Stomach (tissue), 9 donors: ENCODE measurements around the gene COA3. TPM values are rescaled to one million over a fixed set of nuclear protein-coding genes. Genes with fewer than 3 reads are reported as not detected.

Experiments
- DNase-seq, 2 donors: peaks; one replicate each; pipeline versions ENCODE4 v3.0.0 to v3.0.0-alpha.2; 2013 to 2019
- H3K27ac ChIP-seq, 5 donors: fragments of 200-600 bp in 4 of 5; sonication (generic) in 4 of 5; one replicate each; pipeline ENCODE4 v1.5.1; 2013 to 2019; ENCODE audit warnings: mild to moderate bottlenecking in 1 of 5, moderate library complexity in 1 of 5
- H3K27me3 ChIP-seq, 3 donors: fragments of 200-600 bp; sonication (generic); one replicate each; pipeline ENCODE4 v1.5.1; 2017 to 2019; ENCODE audit warnings: mixed run types in 1 of 3
- H3K36me3 ChIP-seq, 4 donors: fragments of 200-600 bp; sonication (generic); 1 replicate in 3 of 4; 2 replicates in 1 of 4; pipeline ENCODE4 v1.5.1; 2016 to 2019
- H3K4me1 ChIP-seq, 4 donors: fragments of 200-600 bp; sonication (generic); one replicate each; pipeline ENCODE4 v1.5.1; 2016 to 2019
- H3K4me3 ChIP-seq, 4 donors: fragments of 200-600 bp; sonication (generic) in 3 of 4; one replicate each; pipeline ENCODE4 v1.5.1; 2016 to 2019; ENCODE audit warnings: mild to moderate bottlenecking in 1 of 4
- H3K9me3 ChIP-seq, 4 donors: fragments of 200-600 bp; sonication (generic); one replicate each; pipeline ENCODE4 v1.5.1; 2016 to 2019
- CTCF ChIP-seq, 7 experiments: fragments of 450-650 bp in 4 of 7; fragments of 200-600 bp in 3 of 7; sonication (generic) in 3 of 7; IDR thresholded peaks; one replicate each; pipeline ENCODE4 v1.5.1; 2016 to 2019; ENCODE audit warnings: antibody characterized with exemption in 7 of 7, control low read depth in 2 of 7, mild to moderate bottlenecking in 1 of 7
- EP300 ChIP-seq: sonication (generic); formaldehyde crosslinking; IDR thresholded peaks from one replicate; pipeline ENCODE4 v1.6.1; 2017; ENCODE audit warnings: antibody characterized with exemption
- POLR2A ChIP-seq, 4 donors: fragments of 450-650 bp; IDR thresholded peaks; one replicate each; pipeline ENCODE4 v1.6.1; 2016; ENCODE audit warnings: antibody characterized with exemption in 4 of 4, control low read depth in 2 of 4, mild to moderate bottlenecking in 1 of 4, moderate library complexity in 1 of 4
- POLR2AphosphoS5 ChIP-seq, 3 donors: sonication (generic); formaldehyde crosslinking; IDR thresholded peaks; one replicate each; pipeline ENCODE4 v1.6.1; 2016; ENCODE audit warnings: antibody characterized with exemption in 3 of 3
- WGBS, 5 donors: extraction: QIAGEN DNeasy Blood & Tissue Kit in 3 of 5; methylation state at CpG; one replicate each; pipeline versions ENCODE4 v1.1.5 to v1.1.7; 2013 to 2018; 5-methylcytosine and 5-hydroxymethylcytosine counted together
- intact Hi-C: fragments of 100-400 bp; cut with DNase I; formaldehyde crosslinking; loops from one replicate; pipeline ENCODE4 v1.15.1; 2023; ENCODE audit warnings: low total_unique reads
- polyA plus RNA-seq, 3 donors: library from polyadenylated mRNA; stranded (reverse); fragments of 200-250 nt; gene quantifications; one replicate each; pipeline ENCODE4 v1.2.3, GENCODE V29; 2013
- small RNA-seq, 4 donors: library from RNA; depleted of rRNA; stranded (forward); fragments of <200 nt; gene quantifications; one replicate each; pipeline ENCODE3, GENCODE V24; 2016
- total RNA-seq, 5 donors: library from RNA; depleted of rRNA; stranded (reverse); fragments of >200 nt; gene quantifications; one replicate each; pipeline versions ENCODE4 v1.1.0 to v1.2.3, GENCODE V29; 2014 to 2016
- donor health status: healthy with polysubstance abuse.
- donor health status: Bipolar disorder and iron deficiency.
- donor health status: healthy.

Gene COA3
- total and polyA plus RNA-seq, 8 donors, result 22.2 to 268 (median 152) TPM

GRCh38 chr17:42748908-42749798 is 49.4 kb downstream of the COA3 start:
- Histone ChIP-seq H3K36me3 (no peaks in the 10 kb centered on the region), H3K4me1 (peaks cover under 1 to 43% (median 34%) of the 10 kb centered on the region in 4 donors), H3K27me3 (no peaks in the 10 kb centered on the region), H3K4me3 (no peak overlapping the region), H3K9me3 (no peaks in the 10 kb centered on the region), H3K27ac (peak overlapping the region; percentile 3 to 64 (median 51))
- DNase-seq, result peak; percentile 10 to 31
- TF ChIP-seq POLR2A (IDR thresholded peaks at IDR 0.05) (no peak), POLR2AphosphoS5 (IDR thresholded peaks at IDR 0.05) (no peak), EP300 (no peak), CTCF (IDR thresholded peaks at IDR 0.05) (no peak)
- intact Hi-C loops, result no loop called here
- WGBS, 5 donors, result 38 to 64% (median 41%) methylated on average over 11 of the region's 11 CpGs

- peak overlapping the region; percentile 3 to 64 (median 51) for H3K27ac ChIP-seq
- peaks cover 8 to 51% (median 42%) of the 10 kb centered on the region in 4 donors for H3K4me1 ChIP-seq
- intact Hi-C loops, result no loop called here
- no peak for TF ChIP-seq CTCF (IDR thresholded peaks at IDR 0.05)
- TF ChIP-seq POLR2A (IDR thresholded peaks at IDR 0.05), result no peak
- no peak for TF ChIP-seq POLR2AphosphoS5 (IDR thresholded peaks at IDR 0.05)
- no peak for TF ChIP-seq EP300
- peak in 1 of 2 donors; percentile 11 for DNase-seq
- H3K9me3 ChIP-seq, result no peaks in the 10 kb centered on the region
- H3K36me3 ChIP-seq, result no peaks in the 10 kb centered on the region
- H3K27me3 ChIP-seq, result no peaks in the 10 kb centered on the region
- no peak overlapping the region for H3K4me3 ChIP-seq
- WGBS, 5 donors, result 47 to 66% (median 52%) methylated on average over 7 of the region's 7 CpGs
Measured at GRCh38 chr17:42748202-42748907, 50.1 kb downstream of the COA3 start.

Small RNAs within 50 kb of the gene (small RNA-seq; reads per million reads assigned to genes)
- 0 reads per million in 4 donors for gene HMGN2P15
- 0 reads per million in 4 donors for gene MIR6781

Other genes with a start within 250 kb of the COA3 start
- 1 to 10 TPM in 1 of 5 donors, under 1 TPM in 1, not detected in 3; 0.55 to 1.8 TPM for gene HSD17B1, start 245.8 kb downstream of the COA3 start, total RNA-seq
- gene HSD17B1, start 245.8 kb downstream of the COA3 start, polyA plus RNA-seq, result 1 to 10 TPM; 2.7 to 4.8 (median 4.6) TPM
- 100 to 1,000 TPM in 1 of 5 donors, 10 to 100 TPM in 4; 15.6 to 127 (median 43.5) TPM for gene COASY, start 236.6 kb downstream of the COA3 start, total RNA-seq
- gene COASY, start 236.6 kb downstream of the COA3 start, polyA plus RNA-seq, result 10 to 100 TPM; 79.6 to 93.4 (median 88.4) TPM
- 100 to 1,000 TPM in 1 of 5 donors, 10 to 100 TPM in 4; 39.7 to 101 (median 62.5) TPM for gene MLX, start 231.6 kb downstream of the COA3 start, total RNA-seq
- 10 to 100 TPM; 39.1 to 83.4 (median 55.5) TPM for gene MLX, start 231.6 kb downstream of the COA3 start, polyA plus RNA-seq
- 1 to 10 TPM in 2 of 5 donors, under 1 TPM in 1, not detected in 2; 0.89 to 3.3 (median 2.4) TPM for gene PSMC3IP, start 221.0 kb downstream of the COA3 start, total RNA-seq
- 1 to 10 TPM; 5.1 to 6.5 (median 5.2) TPM for gene PSMC3IP, start 221.0 kb downstream of the COA3 start, polyA plus RNA-seq
- 10 to 100 TPM; 21.1 to 74.8 (median 51.0) TPM for gene RETREG3, start 189.3 kb downstream of the COA3 start, total RNA-seq
- 10 to 100 TPM in 2 of 3 donors, 1 to 10 TPM in 1; 9.5 to 20.4 (median 15.4) TPM for gene RETREG3, start 189.3 kb downstream of the COA3 start, polyA plus RNA-seq
- 10 to 100 TPM; 18.5 to 72.4 (median 49.2) TPM for gene TUBG1, start 189.0 kb downstream of the COA3 start, total RNA-seq
- 10 to 100 TPM; 33.3 to 51.5 (median 42.2) TPM for gene TUBG1, start 189.0 kb downstream of the COA3 start, polyA plus RNA-seq
- gene TUBG2, start 139.4 kb downstream of the COA3 start, total RNA-seq, result 100 to 1,000 TPM in 2 of 5 donors, 10 to 100 TPM in 2, 1 to 10 TPM in 1; 4.3 to 181 (median 15.8) TPM
- gene TUBG2, start 139.4 kb downstream of the COA3 start, polyA plus RNA-seq, result 10 to 100 TPM; 13.3 to 17.1 (median 15.9) TPM
- gene PLEKHH3, start 121.7 kb downstream of the COA3 start, total RNA-seq, result 10 to 100 TPM; 16.5 to 96.0 (median 28.0) TPM
- gene PLEKHH3, start 121.7 kb downstream of the COA3 start, polyA plus RNA-seq, result 10 to 100 TPM; 19.1 to 74.4 (median 52.9) TPM
- gene CCR10, start 116.9 kb downstream of the COA3 start, total RNA-seq, result 10 to 100 TPM in 1 of 5 donors, 1 to 10 TPM in 3, not detected in 1; 1.7 to 11.7 (median 7.0) TPM
- gene CCR10, start 116.9 kb downstream of the COA3 start, polyA plus RNA-seq, result 1 to 10 TPM in 1 of 3 donors, under 1 TPM in 2; 0.55 to 1.4 (median 0.56) TPM
- gene CNTNAP1, start 116.2 kb downstream of the COA3 start, total RNA-seq, result 10 to 100 TPM in 2 of 5 donors, 1 to 10 TPM in 3; 6.7 to 13.3 (median 9.0) TPM
- 1 to 10 TPM in 2 of 3 donors, under 1 TPM in 1; 0.76 to 2.7 (median 2.6) TPM for gene CNTNAP1, start 116.2 kb downstream of the COA3 start, polyA plus RNA-seq
- gene EZH1, start 53.7 kb downstream of the COA3 start, total RNA-seq, result 100 to 1,000 TPM in 1 of 5 donors, 10 to 100 TPM in 4; 28.1 to 512 (median 35.6) TPM
- gene EZH1, start 53.7 kb downstream of the COA3 start, polyA plus RNA-seq, result 10 to 100 TPM in 1 of 3 donors, 1 to 10 TPM in 2; 6.3 to 16.0 (median 6.7) TPM
- 10 to 100 TPM in 2 of 5 donors, not detected in 3; 10.4 to 15.2 TPM for gene RAMP2, start 37.5 kb downstream of the COA3 start, total RNA-seq
- 10 to 100 TPM in 2 of 3 donors, 1 to 10 TPM in 1; 8.6 to 20.0 (median 19.2) TPM for gene RAMP2, start 37.5 kb downstream of the COA3 start, polyA plus RNA-seq
- 10 to 100 TPM in 3 of 5 donors, 1 to 10 TPM in 2; 4.1 to 66.5 (median 12.9) TPM for gene VPS25, start 25.3 kb downstream of the COA3 start, total RNA-seq
- 10 to 100 TPM; 71.8 to 79.6 (median 75.5) TPM for gene VPS25, start 25.3 kb downstream of the COA3 start, polyA plus RNA-seq
- 10 to 100 TPM in 2 of 5 donors, 1 to 10 TPM in 3; 1.1 to 30.4 (median 4.9) TPM for gene WNK4, start 18.1 kb downstream of the COA3 start, total RNA-seq
- 1 to 10 TPM; 1.1 to 1.7 (median 1.3) TPM for gene WNK4, start 18.1 kb downstream of the COA3 start, polyA plus RNA-seq
- gene CNTD1, start 157 bp upstream of the COA3 start, total RNA-seq, result 1 to 10 TPM in 2 of 5 donors, under 1 TPM in 1, not detected in 2; 0.29 to 2.2 (median 1.3) TPM
- 1 to 10 TPM; 1.3 to 2.4 (median 1.3) TPM for gene CNTD1, start 157 bp upstream of the COA3 start, polyA plus RNA-seq
- gene BECN1, start 25.6 kb upstream of the COA3 start, total RNA-seq, result 100 to 1,000 TPM in 3 of 5 donors, 10 to 100 TPM in 2; 53.1 to 192 (median 124) TPM
- 10 to 100 TPM; 40.3 to 86.1 (median 65.2) TPM for gene BECN1, start 25.6 kb upstream of the COA3 start, polyA plus RNA-seq
- 10 to 100 TPM; 26.4 to 74.4 (median 70.0) TPM for gene PSME3, start 34.7 kb upstream of the COA3 start, total RNA-seq
- gene PSME3, start 34.7 kb upstream of the COA3 start, polyA plus RNA-seq, result 10 to 100 TPM; 27.1 to 75.8 (median 61.5) TPM
- 1 to 10 TPM in 1 of 5 donors, under 1 TPM in 2, not detected in 2; 0.87 to 3.0 (median 0.92) TPM for gene AOC2, start 45.9 kb upstream of the COA3 start, total RNA-seq
- gene AOC2, start 45.9 kb upstream of the COA3 start, polyA plus RNA-seq, result under 1 TPM in 2 of 3 donors, not detected in 1; 0.50 to 0.55 TPM
- 10 to 100 TPM; 20.9 to 67.9 (median 42.0) TPM for gene AOC3, start 52.5 kb upstream of the COA3 start, total RNA-seq
- 10 to 100 TPM in 1 of 3 donors, 1 to 10 TPM in 2; 6.2 to 46.9 (median 9.3) TPM for gene AOC3, start 52.5 kb upstream of the COA3 start, polyA plus RNA-seq
- 1 to 10 TPM in 1 of 5 donors, not detected in 4; 4.0 TPM for gene G6PC1, start 102.1 kb upstream of the COA3 start, total RNA-seq
- not detected for gene G6PC1, start 102.1 kb upstream of the COA3 start, polyA plus RNA-seq
- gene AARSD1, start 165.8 kb upstream of the COA3 start, total RNA-seq, result 10 to 100 TPM in 4 of 5 donors, 1 to 10 TPM in 1; 6.4 to 64.0 (median 26.8) TPM
- gene AARSD1, start 165.8 kb upstream of the COA3 start, polyA plus RNA-seq, result 10 to 100 TPM; 37.7 to 61.2 (median 56.7) TPM
- gene PTGES3L, start 181.4 kb upstream of the COA3 start, total RNA-seq, result 1 to 10 TPM in 3 of 5 donors, not detected in 2; 3.6 to 9.8 (median 8.3) TPM
- 1 to 10 TPM in 2 of 3 donors, not detected in 1; 1.3 to 2.9 TPM for gene PTGES3L, start 181.4 kb upstream of the COA3 start, polyA plus RNA-seq
- 10 to 100 TPM; 12.9 to 51.6 (median 15.2) TPM for gene RUNDC1, start 181.9 kb upstream of the COA3 start, total RNA-seq
- 1 to 10 TPM; 5.8 to 7.1 (median 6.6) TPM for gene RUNDC1, start 181.9 kb upstream of the COA3 start, polyA plus RNA-seq
- gene RPL27, start 199.7 kb upstream of the COA3 start, total RNA-seq, result 1,000 to 10,000 TPM in 3 of 5 donors, 100 to 1,000 TPM in 2; 251 to 1,639 (median 1,099) TPM
- gene RPL27, start 199.7 kb upstream of the COA3 start, polyA plus RNA-seq, result 1,000 to 10,000 TPM; 2,693 to 4,199 (median 4,058) TPM
- 100 to 1,000 TPM in 1 of 5 donors, 10 to 100 TPM in 2, 1 to 10 TPM in 2; 4.0 to 145 (median 19.5) TPM for gene IFI35, start 208.1 kb upstream of the COA3 start, total RNA-seq
- gene IFI35, start 208.1 kb upstream of the COA3 start, polyA plus RNA-seq, result 10 to 100 TPM; 37.6 to 53.0 (median 46.4) TPM
- gene VAT1, start 223.7 kb upstream of the COA3 start, total RNA-seq, result 10 to 100 TPM in 4 of 5 donors, 1 to 10 TPM in 1; 8.2 to 71.7 (median 55.8) TPM
- gene VAT1, start 223.7 kb upstream of the COA3 start, polyA plus RNA-seq, result 10 to 100 TPM; 26.5 to 73.6 (median 65.7) TPM
- 1 to 10 TPM in 3 of 5 donors, under 1 TPM in 1, not detected in 1; 0.37 to 5.8 (median 2.1) TPM for gene RND2, start 226.5 kb upstream of the COA3 start, total RNA-seq
- gene RND2, start 226.5 kb upstream of the COA3 start, polyA plus RNA-seq, result 1 to 10 TPM in 2 of 3 donors, under 1 TPM in 1; 0.50 to 1.2 (median 1.2) TPM